GM18507 (cell line): ENCODE data around the gene KCNQ5.

Experiments
- DNase-seq: peaks from one replicate; pipeline ENCODE4 v3.0.0; 2011; ENCODE audit warnings: low read depth; ENCODE audit not compliant: insufficient read length; ENCODE audit errors: extremely low spot score
- FAIRE-seq: peaks from 2 replicates; lab custom pipeline; 2011; peaks lifted over from hg19 to GRCh38; lab: Jason Lieb, UNC

The KCNQ5 gene

GRCh38 chr6:72669324-72669723 is 47.5 kb downstream of the KCNQ5 start:
- no peak for FAIRE-seq
- DNase-seq = no peak

GRCh38 chr6:72672906-72673305 is 51.0 kb downstream of the KCNQ5 start:
- no peak for FAIRE-seq
- no peak for DNase-seq

- no peak for DNase-seq
- FAIRE-seq = no peak
These were observed 53.0 kb downstream of the KCNQ5 start for GRCh38 chr6:72674842-72675241.

- no peak for FAIRE-seq
These were observed 53.5 kb downstream of the KCNQ5 start for GRCh38 chr6:72675396-72675795.

GRCh38 chr6:72676995-72677394 is 55.1 kb downstream of the KCNQ5 start:
- FAIRE-seq = no peak
- no peak for DNase-seq

More at GRCh38 chr6:72675396-72675795, 53.5 kb downstream of the KCNQ5 start:
- DNase-seq = no peak

GRCh38 chr6:72677740-72678139 is 55.9 kb downstream of the KCNQ5 start:
- FAIRE-seq = no peak
- no peak for DNase-seq

GRCh38 chr6:72683797-72684196 is 61.9 kb downstream of the KCNQ5 start:
- FAIRE-seq = peak; percentile 94

GRCh38 chr6:72689107-72689954 is 67.5 kb downstream of the KCNQ5 start:
- FAIRE-seq (peak; percentile 98), DNase-seq (peak; percentile 54)

More at GRCh38 chr6:72683797-72684196, 61.9 kb downstream of the KCNQ5 start:
- DNase-seq = peak; percentile 26

- FAIRE-seq (no peak), DNase-seq (no peak)
These were observed 69.4 kb downstream of the KCNQ5 start for GRCh38 chr6:72691249-72691648.

GRCh38 chr6:72696055-72696454 is 74.2 kb downstream of the KCNQ5 start:
- no peak for FAIRE-seq
- no peak for DNase-seq

- FAIRE-seq (no peak), DNase-seq (no peak)
These were observed 77.3 kb downstream of the KCNQ5 start for GRCh38 chr6:72699159-72699558.

GRCh38 chr6:72702421-72702820 is 80.6 kb downstream of the KCNQ5 start:
- no peak for DNase-seq
- no peak for FAIRE-seq

- DNase-seq (no peak), FAIRE-seq (no peak)
These were observed 81.2 kb downstream of the KCNQ5 start for GRCh38 chr6:72703093-72703492.

- DNase-seq = no peak
- FAIRE-seq = no peak
These were observed 83.1 kb downstream of the KCNQ5 start for GRCh38 chr6:72704979-72705378.

- DNase-seq = no peak
These were observed 87.6 kb downstream of the KCNQ5 start for GRCh38 chr6:72709431-72709830.

GRCh38 chr6:72711731-72712130 is 89.9 kb downstream of the KCNQ5 start:
- DNase-seq (no peak), FAIRE-seq (peak; percentile 9)

More at GRCh38 chr6:72709431-72709830, 87.6 kb downstream of the KCNQ5 start:
- no peak for FAIRE-seq

- FAIRE-seq (no peak), DNase-seq (no peak)
These were observed 91.0 kb downstream of the KCNQ5 start for GRCh38 chr6:72712910-72713309.

- no peak for DNase-seq
- no peak for FAIRE-seq
These were observed 93.3 kb downstream of the KCNQ5 start for GRCh38 chr6:72715119-72715518.

- FAIRE-seq = no peak
- DNase-seq = no peak
These were observed 95.1 kb downstream of the KCNQ5 start for GRCh38 chr6:72716916-72717315.

- no peak for DNase-seq
- FAIRE-seq = no peak
These were observed 98.6 kb downstream of the KCNQ5 start for GRCh38 chr6:72720464-72720863.

- FAIRE-seq (no peak), DNase-seq (no peak)
These were observed 99.5 kb downstream of the KCNQ5 start for GRCh38 chr6:72721346-72721745.
